ENCODE data around the gene DNAH9. TPM values are rescaled to one million over a fixed set of nuclear protein-coding genes. Genes with fewer than 3 reads are reported as not detected.

The DNAH9 gene
- polyA plus RNA-seq, 1 donor (not counting 4 experiments of a cell fraction or from before 2014, with no cell fraction given) = 0.42 TPM

DNA sequence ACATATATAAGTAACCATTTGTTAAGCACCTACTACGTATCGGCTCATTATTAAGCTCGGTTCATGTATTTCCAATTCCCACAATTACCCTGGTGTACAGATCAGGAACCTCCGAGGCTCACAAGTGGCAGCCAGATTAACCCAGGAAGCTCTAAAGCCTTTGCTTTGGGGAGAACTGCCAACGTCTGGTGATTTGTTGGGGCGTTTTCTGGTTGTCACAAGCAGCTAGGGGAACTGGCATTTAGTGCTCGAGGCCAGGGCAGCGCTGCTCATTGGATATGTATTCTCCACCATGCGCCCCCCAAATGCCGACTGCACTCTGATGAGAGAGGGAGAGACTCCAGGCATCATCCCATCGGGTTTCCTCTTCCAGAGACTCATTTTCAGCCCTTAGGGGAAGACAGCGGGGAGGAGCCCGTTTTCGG is 398.5 kb downstream of the DNAH9 start:
- H3K9me3 ChIP-seq (ENCODE audit: control insufficient read depth, low read depth, low read length) = no peaks in the 10 kb centered on the region
- dilution Hi-C loops (cut with MboI; ENCODE audit: extremely low pct_ligation_motif_present, low sequenced_read_pairs) = no loop called here
- H3K79me2 ChIP-seq (ENCODE audit: control insufficient read depth, insufficient read depth, low read length) = peaks cover 2% of the 10 kb centered on the region
- H3K9ac ChIP-seq (ENCODE audit: control insufficient read depth, extremely low read depth, insufficient read depth, low read length) = peak overlapping the region; percentile 84
- H4K20me1 ChIP-seq (ENCODE audit: control insufficient read depth, extremely low read depth, insufficient read depth, low read length) = no peaks in the 10 kb centered on the region
- H3K4me3 ChIP-seq (ENCODE audit: control insufficient read depth in 2 of 3, extremely low read depth in 1 of 3, insufficient read depth in 2 of 3, low read depth in 1 of 3, low read length in 3 of 3) = peak overlapping the region; percentile 78 to 88 (median 86)
- DNase-seq (ENCODE audit: low read depth, low spot score) = no peak
- no peaks in the 10 kb centered on the region for H3K27me3 ChIP-seq (ENCODE audit: control insufficient read depth, extremely low read depth, insufficient read depth, low read length)
- peak overlapping the region; percentile 78 for H3K27ac ChIP-seq (ENCODE audit: control insufficient read depth, insufficient read depth, low read length)
- peak overlapping the region; percentile 90 for H3K4me2 ChIP-seq (ENCODE audit: control insufficient read depth, extremely low read depth, insufficient read depth, low read depth, low read length)
- peaks cover 0 to 2% of the 10 kb centered on the region in 2 experiments for H3K36me3 ChIP-seq (ENCODE audit: control insufficient read depth in 2 of 2, extremely low read depth in 1 of 2, insufficient read depth in 2 of 2, low read length in 2 of 2)
- TF ChIP-seq, protein P1, sequence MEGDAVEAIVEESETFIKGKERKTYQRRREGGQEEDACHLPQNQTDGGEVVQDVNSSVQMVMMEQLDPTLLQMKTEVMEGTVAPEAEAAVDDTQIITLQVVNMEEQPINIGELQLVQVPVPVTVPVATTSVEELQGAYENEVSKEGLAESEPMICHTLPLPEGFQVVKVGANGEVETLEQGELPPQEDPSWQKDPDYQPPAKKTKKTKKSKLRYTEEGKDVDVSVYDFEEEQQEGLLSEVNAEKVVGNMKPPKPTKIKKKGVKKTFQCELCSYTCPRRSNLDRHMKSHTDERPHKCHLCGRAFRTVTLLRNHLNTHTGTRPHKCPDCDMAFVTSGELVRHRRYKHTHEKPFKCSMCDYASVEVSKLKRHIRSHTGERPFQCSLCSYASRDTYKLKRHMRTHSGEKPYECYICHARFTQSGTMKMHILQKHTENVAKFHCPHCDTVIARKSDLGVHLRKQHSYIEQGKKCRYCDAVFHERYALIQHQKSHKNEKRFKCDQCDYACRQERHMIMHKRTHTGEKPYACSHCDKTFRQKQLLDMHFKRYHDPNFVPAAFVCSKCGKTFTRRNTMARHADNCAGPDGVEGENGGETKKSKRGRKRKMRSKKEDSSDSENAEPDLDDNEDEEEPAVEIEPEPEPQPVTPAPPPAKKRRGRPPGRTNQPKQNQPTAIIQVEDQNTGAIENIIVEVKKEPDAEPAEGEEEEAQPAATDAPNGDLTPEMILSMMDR (optimal IDR thresholded peaks at IDR 0.05 in 1 of 3, IDR thresholded peaks at IDR 0.05 in 1 of 3, conservative IDR thresholded peaks at IDR 0.05 in 1 of 3; ENCODE audit: extremely low read depth in 1 of 3, insufficient read depth in 2 of 3, low read length in 3 of 3) = peak in 2 of 3 experiments; percentile 2 to 7
- no peak for TF ChIP-seq EZH2 (IDR thresholded peaks at IDR 0.05; ENCODE audit: low read length)
- FAIRE-seq = no peak
- peaks cover 6% of the 10 kb centered on the region for H3K4me1 ChIP-seq (ENCODE audit: control insufficient read depth, extremely low read depth, insufficient read depth, low read length)
- peak overlapping the region; percentile 72 for H2AFZ ChIP-seq (ENCODE audit: control insufficient read depth, low read length)
- no peaks in the 10 kb centered on the region for H3K9me1 ChIP-seq (ENCODE audit: control insufficient read depth, extremely low read depth, insufficient read depth, low read length)

DNA sequence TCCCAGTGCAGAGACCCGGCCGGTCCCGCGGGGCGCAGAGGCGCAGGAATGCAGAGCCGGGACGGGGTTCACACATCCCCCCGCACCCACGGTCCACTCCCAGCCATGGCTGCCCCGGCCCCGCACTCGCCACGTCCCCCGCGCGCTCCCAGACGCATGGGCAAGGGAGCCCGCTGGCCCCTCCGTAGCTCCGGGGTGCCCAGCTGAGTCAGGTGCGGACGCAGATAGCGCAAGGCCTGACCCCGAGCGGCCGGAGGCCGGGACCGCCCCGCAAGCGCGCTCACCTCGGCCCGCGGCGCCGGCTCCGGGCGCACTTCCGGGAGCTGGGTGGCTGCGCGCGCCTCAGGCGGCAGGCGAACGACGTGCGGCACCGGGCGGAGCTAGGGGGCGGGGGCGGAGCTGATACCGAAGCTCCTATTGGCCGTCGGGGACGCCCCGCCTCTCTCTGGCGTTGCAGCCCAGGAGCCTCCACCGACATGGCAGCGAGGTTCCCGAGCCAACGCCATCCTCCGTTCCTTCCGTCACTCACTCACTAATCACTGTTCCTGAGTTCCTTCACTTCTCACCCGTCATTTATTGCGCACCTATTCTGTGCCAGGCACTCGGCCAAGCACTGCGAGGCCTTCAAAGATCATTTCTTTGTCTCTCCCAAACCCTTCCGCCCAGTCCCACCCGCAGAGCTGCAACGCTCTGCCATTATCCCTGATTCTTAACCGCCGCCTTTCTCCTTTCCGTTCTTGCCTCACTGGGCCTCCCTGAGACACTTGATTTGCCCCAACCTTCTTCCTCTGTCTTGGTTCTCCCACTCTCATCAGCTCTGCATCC is 399.1 kb downstream of the DNAH9 start, which contains the start of gene ZNF18:
Gene ZNF18, minus strand, starts transcription at position 329 of the 825 bp plus-strand sequence. CDS start 4,646 bp downstream, outside the sequence.
- TF ChIP-seq, protein P1 (optimal IDR thresholded peaks at IDR 0.05 in 1 of 3, IDR thresholded peaks at IDR 0.05 in 1 of 3, conservative IDR thresholded peaks at IDR 0.05 in 1 of 3; ENCODE audit: extremely low read depth in 1 of 3, insufficient read depth in 2 of 3, low read length in 3 of 3) = no peak
- no peak for TF ChIP-seq EZH2 (IDR thresholded peaks at IDR 0.05; ENCODE audit: low read length)
- H3K27me3 ChIP-seq (ENCODE audit: control insufficient read depth, extremely low read depth, insufficient read depth, low read length) = no peaks in the 10 kb centered on the region
- H3K4me1 ChIP-seq (ENCODE audit: control insufficient read depth, extremely low read depth, insufficient read depth, low read length) = peaks cover 6% of the 10 kb centered on the region
- H4K20me1 ChIP-seq (ENCODE audit: control insufficient read depth, extremely low read depth, insufficient read depth, low read length) = no peaks in the 10 kb centered on the region
- peak within 1 kb of the TSS; percentile 78 to 88 (median 86) for H3K4me3 ChIP-seq (ENCODE audit: control insufficient read depth in 2 of 3, extremely low read depth in 1 of 3, insufficient read depth in 2 of 3, low read depth in 1 of 3, low read length in 3 of 3)
- peak within 1 kb of the TSS; percentile 94 for H2AFZ ChIP-seq (ENCODE audit: control insufficient read depth, low read length)
- peak; percentile 48 for FAIRE-seq
- H3K9me1 ChIP-seq (ENCODE audit: control insufficient read depth, extremely low read depth, insufficient read depth, low read length) = no peaks in the 10 kb centered on the region
- peak within 1 kb of the TSS; percentile 94 for H3K4me2 ChIP-seq (ENCODE audit: control insufficient read depth, extremely low read depth, insufficient read depth, low read depth, low read length)
- no peak for DNase-seq (ENCODE audit: low read depth, low spot score)
- peaks cover 2% of the 10 kb centered on the region for H3K79me2 ChIP-seq (ENCODE audit: control insufficient read depth, insufficient read depth, low read length)
- peak within 1 kb of the TSS; percentile 84 for H3K9ac ChIP-seq (ENCODE audit: control insufficient read depth, extremely low read depth, insufficient read depth, low read length)
- no peaks in the 10 kb centered on the region for H3K9me3 ChIP-seq (ENCODE audit: control insufficient read depth, low read depth, low read length)
- H3K36me3 ChIP-seq (ENCODE audit: control insufficient read depth in 2 of 2, extremely low read depth in 1 of 2, insufficient read depth in 2 of 2, low read length in 2 of 2) = no peaks in the 10 kb centered on the region
- dilution Hi-C loops (cut with MboI; ENCODE audit: extremely low pct_ligation_motif_present, low sequenced_read_pairs) = no loop called here
- H3K27ac ChIP-seq (ENCODE audit: control insufficient read depth, insufficient read depth, low read length) = peak within 1 kb of the TSS; percentile 78
